Fibroblast of skin of abdomen (primary cell): ENCODE results near the gene FILIP1L.

ENCODE experiments used
- DNase-seq: peaks from one replicate; pipeline ENCODE4 v3.0.0-alpha.2; 2013

Gene FILIP1L

DNA sequence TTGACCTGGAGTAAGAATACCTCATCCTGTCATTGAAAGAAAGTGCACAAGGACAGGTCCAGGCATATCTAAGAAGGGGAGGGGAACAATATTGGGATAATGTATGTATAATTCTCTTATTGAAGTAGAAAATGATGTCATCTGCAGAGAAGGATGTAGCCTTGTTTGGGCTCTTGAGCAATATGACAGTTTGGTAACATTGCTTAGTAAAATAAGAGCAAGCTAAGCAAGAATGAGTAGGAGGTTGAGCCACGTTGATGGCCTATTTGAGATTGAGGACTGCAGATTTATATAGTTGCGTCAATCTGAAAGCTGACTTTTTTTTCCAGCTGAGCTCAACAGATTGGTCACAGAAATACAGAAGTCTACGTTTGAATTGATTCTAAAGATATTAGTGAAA, 145.2 kb downstream of the FILIP1L start:
- DNase-seq, result no peak

DNA sequence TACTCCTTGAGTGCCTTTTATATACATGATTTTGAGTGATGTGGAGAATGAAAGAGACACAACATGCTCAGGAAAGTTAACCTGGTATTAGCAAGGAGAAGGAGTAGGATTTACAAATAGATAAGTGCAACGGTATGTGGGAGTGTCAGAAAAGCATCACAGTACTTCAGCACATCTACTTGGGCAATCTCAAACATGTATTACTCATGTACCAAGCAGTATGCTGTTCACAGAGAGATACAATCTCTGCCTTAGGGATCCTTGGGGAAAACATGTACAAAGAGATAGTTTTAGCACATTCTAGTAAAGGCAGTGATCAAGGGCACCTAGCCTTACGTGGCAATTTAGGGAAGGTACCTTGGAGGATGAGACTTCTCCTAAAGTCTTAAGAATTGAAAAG, 146.5 kb downstream of the FILIP1L start:
- DNase-seq, result peak; percentile 65

DNA sequence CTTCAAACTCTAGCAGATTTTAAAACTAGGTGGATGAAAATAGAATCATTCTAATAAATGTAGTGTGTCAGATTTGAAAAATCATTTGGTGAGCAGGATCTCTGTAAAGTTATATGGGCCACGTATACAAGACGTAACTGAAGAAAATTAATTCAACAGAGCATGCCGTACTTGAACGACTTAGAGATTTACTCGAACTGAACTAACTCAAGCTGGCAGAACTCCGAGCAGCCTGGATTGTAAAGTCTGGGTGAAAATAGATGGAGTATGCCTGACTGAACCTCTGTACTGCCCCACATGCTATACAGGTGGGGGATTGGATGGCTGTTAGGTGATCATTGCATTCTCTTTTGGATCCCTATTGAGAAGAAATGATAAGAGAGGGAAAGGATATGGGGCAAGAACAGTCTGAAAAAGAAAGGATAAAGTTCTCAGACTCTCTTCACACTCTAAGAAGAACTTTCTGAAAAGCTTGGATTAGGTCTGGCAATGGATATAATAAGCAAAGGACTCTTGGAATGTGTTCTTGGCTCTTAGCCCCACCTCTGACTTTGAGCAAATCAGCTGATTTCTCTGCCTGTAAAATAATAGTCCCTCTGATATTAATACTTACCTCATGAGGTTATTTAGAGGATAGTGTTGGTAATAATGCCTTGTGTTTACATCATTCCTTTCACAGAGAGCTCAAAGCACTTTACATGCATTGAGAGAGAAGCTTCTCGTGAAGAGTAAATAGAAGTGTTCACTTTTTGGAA, 147.5 kb downstream of the FILIP1L start:
- peak; percentile 66 for DNase-seq

DNA sequence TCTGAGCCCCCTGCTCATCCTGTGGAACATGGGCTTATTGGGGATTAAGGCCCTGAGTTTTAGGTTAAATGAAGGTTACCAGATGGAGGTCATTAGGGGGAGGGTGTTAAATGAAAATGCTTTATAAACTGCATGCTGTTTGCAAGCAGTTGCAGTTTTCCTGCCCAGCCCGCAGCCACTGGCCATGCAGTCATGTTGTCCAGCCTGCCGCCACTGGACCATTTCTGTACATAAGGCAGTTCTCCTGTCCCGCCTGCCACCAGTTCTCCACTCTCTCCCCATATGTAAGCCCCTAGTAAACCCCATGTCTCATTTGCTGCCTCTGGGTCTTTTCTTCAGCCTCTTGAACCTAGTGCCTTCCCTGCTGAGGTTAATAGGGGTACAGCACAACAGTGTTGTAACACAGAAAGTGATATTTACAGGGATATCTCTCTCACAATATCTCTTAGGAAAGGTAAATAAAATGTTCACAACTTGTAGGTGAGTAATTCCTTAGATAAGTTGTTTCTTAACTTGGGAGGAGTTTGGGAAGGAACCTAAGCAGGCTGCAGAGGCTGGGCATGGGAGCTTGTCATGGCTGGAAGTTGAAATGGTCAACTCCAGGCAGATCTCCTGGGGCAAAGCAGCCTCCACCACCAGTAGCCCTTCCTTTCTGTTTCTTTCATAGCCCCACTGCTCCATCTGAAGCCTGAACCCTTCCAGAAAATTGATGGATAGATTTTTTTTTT, 148.5 kb downstream of the FILIP1L start:
- no peak for DNase-seq

DNA sequence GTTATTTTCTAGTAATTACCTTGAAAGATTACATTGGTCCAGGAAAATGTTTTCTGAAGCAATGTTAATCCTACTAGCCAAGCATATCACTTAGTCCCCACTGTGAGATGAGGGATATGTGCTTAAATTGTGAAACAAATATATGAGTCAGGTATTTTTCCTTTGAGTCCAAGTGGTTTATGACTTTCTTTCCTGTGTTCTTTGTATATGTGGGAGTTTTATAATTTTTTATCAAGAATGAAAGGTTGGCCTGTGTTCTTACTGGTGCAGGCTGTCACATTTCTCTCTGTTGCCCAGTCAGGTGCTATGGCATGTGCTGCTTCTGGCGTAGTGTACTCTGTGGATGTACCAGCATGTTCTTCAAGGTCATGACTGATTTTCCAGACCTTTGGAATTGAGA, 149.2 kb downstream of the FILIP1L start:
- peak; percentile 36 for DNase-seq

DNA sequence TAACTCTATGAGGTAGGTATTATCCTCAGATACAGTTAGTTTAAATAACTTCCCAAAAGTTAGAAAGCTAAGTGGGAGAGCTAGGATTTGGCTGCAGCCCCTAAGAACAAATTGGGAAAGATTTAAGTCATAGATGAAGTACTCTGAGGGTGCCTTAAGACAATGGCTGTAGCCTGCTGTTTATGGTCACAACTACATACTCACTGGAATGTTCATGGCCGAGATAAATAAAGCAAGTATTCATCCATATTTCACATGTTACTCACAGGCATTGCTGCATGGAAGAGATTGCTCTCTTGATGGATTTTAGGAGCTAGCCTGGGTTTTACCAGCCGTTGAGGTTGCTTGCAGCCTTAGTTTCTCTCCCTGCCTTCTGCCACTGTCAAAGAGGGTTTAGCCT, 151.6 kb downstream of the FILIP1L start:
- DNase-seq, result peak; percentile 85

DNA sequence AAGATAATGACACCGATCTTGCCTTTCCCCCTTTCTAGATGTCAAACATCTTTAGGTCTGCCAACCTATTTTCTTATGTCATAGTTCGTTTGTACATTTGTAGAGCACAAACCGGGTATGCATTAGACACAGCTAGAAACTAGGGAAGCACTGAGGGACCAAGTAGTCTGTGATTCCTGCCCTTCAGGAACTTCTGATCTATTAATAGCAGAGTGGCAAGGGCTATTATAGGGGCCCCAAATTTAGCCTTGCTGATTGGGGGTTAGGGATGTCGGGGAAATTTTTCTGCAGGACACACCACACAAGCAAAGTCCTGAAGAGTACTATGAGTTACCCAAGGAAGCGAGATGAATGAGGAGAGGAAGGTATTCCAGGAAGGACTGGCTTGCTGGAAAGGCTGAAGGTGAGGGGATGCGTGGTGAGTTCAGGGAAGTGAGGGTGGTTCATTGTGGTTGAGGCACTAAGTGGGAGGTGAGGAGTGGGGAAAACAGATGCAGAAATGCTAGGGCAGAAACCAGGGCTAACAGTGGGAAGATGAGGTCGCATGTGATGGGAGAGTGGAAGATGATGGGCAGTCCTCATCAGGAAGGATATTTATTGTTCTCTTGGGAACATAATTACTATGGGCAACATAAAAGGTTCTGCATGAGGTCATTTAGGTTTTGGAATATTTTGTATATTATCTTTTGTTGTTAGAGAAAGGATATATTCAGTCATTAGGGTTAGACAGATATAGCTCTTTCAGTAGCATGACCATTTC, 152.4 kb downstream of the FILIP1L start:
- no peak for DNase-seq

DNA sequence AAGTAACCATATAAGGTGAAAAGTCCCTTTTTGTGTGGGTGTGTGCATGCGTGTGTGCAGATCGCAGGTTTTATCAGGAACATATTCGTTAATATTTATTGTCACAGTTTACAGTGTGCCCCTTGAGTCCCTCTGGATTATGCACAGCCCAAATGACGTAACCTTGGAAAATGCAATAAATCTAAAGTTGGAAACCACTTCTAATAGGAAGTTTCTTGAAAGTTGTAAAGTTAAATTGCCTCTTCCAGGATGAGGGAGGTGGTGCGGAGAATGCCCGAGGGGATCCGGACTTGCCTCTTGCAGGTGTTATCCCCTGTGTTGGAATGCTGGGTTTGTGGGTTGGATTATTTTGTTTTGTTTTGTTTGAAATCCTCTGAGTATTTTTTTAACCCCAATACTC, 153.4 kb downstream of the FILIP1L start:
- no peak for DNase-seq

DNA sequence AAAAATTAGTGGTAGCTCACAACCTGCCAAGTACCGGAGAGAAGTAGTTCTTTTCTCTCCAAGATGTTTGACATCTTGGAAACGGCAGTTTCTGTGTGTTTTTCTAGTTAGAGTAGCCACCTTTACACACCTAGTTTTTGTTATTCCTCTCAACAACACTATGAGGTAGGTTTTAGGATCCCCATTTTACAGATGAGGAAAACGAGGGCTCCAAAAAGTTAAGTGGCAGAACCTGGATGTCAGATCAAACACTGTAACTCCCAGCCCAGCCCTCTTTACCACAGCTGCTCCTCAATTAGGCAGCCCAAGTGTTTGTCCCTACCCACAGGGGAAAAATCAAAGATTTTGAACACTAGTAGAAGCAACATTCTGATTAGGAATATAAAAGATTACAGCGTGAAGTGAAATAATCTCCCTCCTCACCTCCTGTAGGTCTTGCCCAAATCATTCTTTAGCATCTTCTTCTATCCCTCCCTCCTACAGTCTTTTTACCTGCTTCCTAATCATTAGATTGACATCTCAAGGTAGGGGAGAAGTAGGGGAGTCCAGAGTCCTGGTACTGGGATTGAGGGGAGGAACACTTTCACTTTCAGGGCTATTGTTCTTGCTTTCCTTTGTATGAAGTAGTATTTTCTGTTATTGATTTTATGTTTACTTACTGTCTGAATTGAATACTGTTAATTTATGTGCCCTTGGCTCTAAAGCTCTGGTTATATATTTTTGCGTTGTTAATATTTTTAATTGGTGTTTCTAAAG, 154.0 kb downstream of the FILIP1L start:
- DNase-seq, result no peak

DNA sequence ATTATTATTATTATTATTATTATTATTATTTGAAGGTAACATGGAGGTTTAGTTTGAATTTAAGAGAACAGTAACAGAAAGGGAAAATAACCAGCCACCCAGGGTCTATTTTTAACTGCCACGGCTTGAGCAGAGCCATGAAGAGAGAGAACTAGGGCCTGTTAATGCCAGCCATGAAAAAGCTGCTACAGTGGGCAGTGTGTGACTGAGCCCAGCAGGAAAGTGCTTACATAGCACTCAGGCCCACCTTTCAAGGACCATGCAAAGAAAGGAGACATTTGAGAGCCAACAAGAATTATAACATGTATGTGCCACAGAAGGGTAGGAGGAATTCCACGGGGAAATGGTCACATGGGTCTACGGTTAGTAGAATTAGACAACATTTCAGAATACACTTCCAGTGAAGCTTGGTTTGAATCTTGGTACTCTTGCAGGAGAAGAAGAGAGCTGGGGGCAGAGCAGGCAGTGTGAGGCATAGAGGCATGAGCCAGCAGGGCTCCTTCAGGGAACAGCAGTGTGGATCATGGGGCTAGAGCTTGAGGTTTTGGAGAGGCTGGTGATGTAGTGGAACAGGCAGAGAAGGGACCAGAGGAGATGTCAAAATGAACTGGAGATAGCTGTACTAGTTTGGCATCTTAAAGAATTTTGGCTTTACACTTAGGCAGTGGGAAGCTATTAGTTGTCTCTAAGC, 155.9 kb downstream of the FILIP1L start:
- no peak for DNase-seq

DNA sequence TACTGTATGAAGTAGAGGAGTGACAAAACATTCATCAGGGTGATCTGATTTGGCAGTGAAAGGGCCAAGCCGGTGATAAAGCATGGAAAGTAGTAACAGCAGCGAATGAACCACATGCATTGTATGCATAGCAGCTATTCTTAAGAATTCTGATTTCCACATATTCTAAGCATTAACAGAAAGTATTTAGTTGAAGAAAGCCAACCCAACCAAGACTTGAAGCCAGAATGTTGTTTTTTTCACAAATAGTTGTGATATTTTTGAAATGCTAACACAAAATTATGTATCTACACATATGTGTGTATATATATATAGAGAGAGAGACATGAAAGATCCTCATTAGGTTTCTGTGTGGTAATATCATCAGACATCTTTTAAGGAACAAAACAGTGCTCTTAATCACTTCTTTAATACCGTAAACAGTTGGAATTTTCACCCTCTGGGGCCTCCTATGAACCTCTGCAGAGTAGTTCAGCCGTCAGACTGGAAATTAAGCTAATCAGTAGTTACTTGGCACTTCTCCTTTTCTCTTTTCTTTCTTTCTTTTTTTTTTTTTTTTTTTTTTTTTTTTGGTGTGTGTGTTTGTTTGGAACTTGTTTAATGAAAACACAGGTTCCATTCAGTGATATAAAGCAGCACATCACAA, 157.0 kb downstream of the FILIP1L start:
- peak; percentile 65 for DNase-seq

DNA sequence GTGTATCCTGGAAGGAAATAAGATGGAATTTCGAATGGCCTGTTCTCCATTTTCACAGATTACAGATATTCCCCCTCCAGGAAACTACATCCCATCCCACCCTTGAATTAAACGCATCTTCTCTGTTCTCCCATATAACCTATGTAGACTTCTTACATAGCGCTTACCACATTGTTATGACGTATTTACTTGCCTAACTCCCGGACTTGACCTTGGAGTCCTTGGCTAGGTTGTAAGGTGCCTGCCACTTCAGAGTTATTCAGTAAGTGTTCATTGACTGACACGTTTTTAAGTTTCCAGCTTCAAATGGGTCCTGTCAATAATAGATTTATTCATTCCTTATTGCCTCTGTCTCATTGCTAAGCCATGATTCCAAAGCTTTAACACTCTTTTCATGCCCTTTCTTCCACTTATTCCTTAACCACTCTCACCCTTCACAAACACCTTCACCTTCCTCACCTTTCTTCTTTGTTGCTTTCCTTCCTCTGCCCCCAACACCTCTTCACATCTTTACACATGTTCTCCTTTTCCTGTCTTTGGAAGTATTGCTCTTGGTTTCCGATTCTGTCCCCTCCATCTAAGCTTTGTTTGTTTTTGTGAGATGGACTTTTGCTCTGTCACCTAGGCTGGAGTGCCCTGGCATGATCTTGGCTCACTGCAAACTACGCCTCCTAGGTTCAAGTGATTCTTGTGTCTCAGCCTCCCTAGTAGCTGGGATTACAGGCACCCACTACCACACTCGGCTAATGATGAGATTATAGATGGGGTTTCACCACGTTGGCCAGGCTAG, 158.3 kb downstream of the FILIP1L start:
- DNase-seq, result no peak

DNA sequence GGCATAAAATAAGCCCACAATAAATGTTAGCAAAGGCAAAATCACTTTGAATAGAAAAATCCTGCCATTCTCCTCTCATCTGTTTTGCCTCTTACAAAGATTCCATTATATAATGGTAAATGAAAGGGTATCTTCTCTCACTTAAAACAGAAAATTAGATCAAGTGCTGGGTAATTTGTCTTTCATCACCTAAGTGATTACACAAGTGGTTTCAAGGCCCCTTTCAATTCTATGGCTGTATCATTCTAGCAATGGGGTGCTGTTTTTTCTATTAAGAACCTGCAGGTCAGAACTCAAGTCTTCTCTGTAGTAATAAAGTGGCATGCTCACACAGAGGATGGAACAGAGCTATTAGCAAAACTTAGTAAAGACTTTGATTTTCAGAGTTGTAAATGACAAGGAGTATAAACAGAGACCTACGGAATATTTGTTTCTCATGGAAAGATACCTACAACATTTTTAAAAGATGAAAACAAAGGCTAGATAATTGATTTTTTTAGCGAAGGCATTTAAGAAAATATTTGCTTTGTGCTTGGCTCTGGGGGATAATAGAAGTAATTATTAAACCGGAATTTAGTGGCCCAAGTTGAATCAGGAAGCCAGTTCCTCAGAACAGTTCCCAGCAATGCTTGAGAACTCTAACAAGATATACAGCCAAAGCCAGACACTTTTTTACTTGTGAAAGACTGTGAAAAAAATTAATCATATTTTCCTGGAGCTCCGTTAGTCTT, 159.2 kb downstream of the FILIP1L start:
- DNase-seq, result no peak

DNA sequence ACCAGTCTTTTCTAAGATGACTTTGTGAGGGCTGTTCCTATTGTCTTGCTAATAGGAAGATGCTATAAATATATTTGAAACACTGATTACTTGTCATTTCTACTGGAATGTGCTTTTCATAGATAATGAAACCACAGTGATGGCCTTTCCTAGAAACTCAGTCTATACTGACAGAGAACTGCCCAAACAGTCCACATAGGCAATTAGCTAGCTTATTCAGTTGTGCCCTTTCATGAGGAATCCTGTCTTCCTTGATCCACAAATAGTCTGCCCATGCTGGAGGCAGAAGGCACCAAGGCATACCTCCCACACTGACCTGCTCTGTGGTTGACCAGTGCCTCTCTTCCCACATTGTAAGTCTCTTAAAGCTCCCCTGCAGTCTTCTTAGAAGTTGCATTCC, 160.7 kb downstream of the FILIP1L start:
- no peak for DNase-seq

DNA sequence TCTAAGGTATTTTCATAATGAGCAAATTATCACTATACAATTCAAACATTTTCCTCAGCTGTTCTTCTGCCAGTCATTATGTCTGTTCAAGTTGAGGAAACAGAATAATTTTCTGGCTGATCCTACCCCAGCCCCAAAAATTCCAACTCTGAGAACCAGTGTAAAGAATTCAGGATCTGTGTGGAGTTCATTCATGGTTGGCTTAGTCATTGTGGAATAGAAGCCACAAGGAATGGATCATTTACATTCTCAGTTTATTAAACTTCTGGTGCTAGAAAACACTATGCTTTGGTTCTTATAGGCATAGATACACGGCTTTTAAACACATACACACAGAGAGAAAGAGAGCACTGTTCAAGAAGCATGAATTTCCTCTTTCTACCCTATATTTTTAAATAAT, 162.0 kb downstream of the FILIP1L start:
- peak; percentile 89 for DNase-seq

DNA sequence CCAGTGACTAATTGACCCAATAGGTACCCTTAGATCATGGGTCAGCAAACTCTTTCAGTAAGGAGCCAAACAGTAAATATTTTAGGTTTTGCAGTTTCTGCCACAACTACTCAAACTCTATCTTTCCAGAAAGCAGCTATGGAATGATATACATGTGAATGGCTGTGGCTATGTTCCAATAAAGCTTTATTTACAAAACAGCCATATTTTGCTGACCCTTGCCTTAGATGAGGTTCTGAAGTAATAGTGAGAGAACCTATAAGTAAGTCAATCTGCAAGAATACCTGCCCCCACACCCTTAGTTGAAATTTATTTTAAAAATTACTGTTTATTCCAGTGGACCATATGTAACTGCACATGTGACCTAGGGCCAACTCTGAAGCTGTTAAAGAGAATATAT, 162.6 kb downstream of the FILIP1L start:
- peak; percentile 42 for DNase-seq

DNA sequence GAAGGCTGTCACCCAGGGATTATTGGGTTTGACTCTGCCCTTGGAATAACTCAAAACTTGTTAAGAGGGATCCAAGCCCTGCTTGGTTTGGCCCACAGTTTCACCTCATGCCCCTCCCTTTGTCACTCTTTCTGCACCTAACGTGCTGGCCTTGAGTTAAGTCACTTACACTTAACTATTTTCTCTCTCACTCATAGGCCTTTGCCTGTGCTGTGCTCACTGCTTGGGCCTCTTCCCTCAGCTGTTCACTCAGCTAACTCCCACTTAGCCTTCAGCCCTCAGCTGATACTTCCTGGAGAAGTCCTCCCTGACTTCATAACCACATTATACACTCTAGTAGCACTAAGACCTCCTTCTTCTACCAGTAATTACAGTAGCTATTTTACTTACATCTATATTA, 163.4 kb downstream of the FILIP1L start:
- DNase-seq, result no peak

DNA sequence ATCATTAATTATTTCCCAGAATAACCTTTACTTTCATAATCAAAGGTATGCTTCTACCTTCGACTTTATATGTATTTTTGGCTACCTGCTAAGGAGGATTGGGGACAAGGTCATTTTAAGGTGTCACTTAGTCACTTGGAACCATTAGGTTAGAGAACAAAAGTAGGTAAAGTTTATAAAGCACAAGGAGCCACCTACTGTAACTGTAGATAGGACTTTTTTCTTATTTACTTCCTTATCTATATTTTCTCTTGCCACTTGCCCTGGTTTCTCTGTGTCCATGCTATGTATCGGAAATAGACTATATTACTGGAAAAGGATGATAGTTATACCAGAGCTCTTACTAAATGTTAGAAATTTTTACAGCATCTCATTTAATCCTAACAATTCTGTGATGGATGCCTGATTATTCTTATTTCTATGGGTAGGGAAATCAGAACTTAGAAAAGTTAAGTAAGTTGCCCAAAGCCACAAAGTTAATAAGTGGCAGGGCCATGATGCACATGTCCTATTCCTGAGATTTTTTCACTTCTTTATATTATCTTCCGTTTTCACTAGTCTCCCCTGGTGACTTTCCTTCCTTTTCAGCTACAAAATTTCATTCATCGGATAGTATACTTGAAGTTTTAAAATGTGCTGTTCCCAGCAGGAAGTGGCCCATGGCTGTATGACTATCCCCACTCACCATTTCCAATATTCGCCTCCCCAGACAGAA, 164.2 kb downstream of the FILIP1L start:
- no peak for DNase-seq

DNA sequence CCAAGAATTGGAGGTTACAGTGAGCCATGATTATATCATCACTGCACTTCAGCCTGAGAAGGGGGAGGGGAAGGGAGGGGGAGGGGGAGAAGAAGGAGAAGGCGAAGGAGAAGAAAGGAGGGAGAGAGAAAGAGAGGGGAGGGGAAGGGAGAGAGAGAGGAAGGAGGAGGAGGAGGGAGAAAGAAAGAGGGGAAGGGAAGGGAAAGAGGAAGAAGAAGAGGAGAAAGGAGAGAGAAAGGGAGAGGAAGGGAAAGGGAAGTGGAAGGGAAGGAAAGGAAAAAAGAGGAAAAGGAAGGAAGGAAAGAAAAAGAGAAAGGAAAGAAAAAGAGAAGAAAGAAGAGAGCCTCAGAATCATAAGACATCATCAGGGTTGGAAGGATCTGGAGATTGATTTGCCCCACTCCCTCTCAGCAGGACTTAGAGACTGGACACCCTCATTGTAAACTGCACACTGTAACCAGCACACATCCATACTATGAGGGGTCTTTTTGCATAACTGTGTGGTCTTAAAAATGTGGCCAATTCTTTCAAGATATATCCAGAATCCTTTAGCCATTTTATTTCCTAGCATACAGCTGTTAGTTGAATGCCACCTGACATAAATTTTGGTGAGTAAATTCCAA, 165.7 kb downstream of the FILIP1L start:
- DNase-seq, result no peak
